ENCODE data around the gene GCFC2.
"Not testable (repeated sequence)": the region's sequence is repeated elsewhere in the genome, so short reads cannot be mapped to it uniquely, and the experiment has no call there.

Gene GCFC2

GRCh38 chr2:75679556-75679955 lies 31.2 kb downstream of the GCFC2 start:
- no peak for DNase-seq (ENCODE audit: low read depth)

- no peak for DNase-seq (ENCODE audit: low read depth)
Measured at GRCh38 chr2:75676464-75676863, 34.3 kb downstream of the GCFC2 start.

- no peak for DNase-seq (ENCODE audit: low read depth)
Measured at GRCh38 chr2:75675908-75676307, 34.8 kb downstream of the GCFC2 start.

- not testable (repeated sequence) for DNase-seq (ENCODE audit: low read depth)
Measured at GRCh38 chr2:75675423-75675822, 35.3 kb downstream of the GCFC2 start.

GRCh38 chr2:75667884-75668283 lies 42.8 kb downstream of the GCFC2 start:
- DNase-seq (ENCODE audit: low read depth), result no peak

GRCh38 chr2:75666911-75667310 lies 43.8 kb downstream of the GCFC2 start:
- no peak for DNase-seq (ENCODE audit: low read depth)

GRCh38 chr2:75657798-75658197 lies 52.9 kb downstream of the GCFC2 start:
- no peak for DNase-seq (ENCODE audit: low read depth)

- no peak for DNase-seq (ENCODE audit: low read depth)
Measured at GRCh38 chr2:75656563-75656962, 54.2 kb downstream of the GCFC2 start.

GRCh38 chr2:75655861-75656260 lies 54.9 kb downstream of the GCFC2 start:
- DNase-seq (ENCODE audit: low read depth), result no peak

- DNase-seq (ENCODE audit: low read depth), result no peak
Measured at GRCh38 chr2:75654012-75654411, 56.7 kb downstream of the GCFC2 start.

- DNase-seq (ENCODE audit: low read depth), result no peak
Measured at GRCh38 chr2:75647771-75648170, 62.9 kb downstream of the GCFC2 start.

GRCh38 chr2:75646583-75647425 lies 63.9 kb downstream of the GCFC2 start, which contains the start of gene MRPL19:
Gene MRPL19 (plus strand): TSS chr2:75646783. CDS start chr2:75646808, 25 bp downstream.
- peak; percentile 64 for DNase-seq (ENCODE audit: low read depth)

GRCh38 chr2:75646090-75646582 lies 64.6 kb downstream of the GCFC2 start:
- DNase-seq (ENCODE audit: low read depth), result no peak

- no peak for DNase-seq (ENCODE audit: low read depth)
Measured at GRCh38 chr2:75645643-75646042, 65.1 kb downstream of the GCFC2 start.

- no peak for DNase-seq (ENCODE audit: low read depth)
Measured at GRCh38 chr2:75643980-75644379, 66.7 kb downstream of the GCFC2 start.

- DNase-seq (ENCODE audit: low read depth), result no peak
Measured at GRCh38 chr2:75641587-75641986, 69.1 kb downstream of the GCFC2 start.

- no peak for DNase-seq (ENCODE audit: low read depth)
Measured at GRCh38 chr2:75640621-75641121, 70.0 kb downstream of the GCFC2 start.

GRCh38 chr2:75637568-75637967 lies 73.1 kb downstream of the GCFC2 start:
- DNase-seq (ENCODE audit: low read depth), result no peak

- no peak for DNase-seq (ENCODE audit: low read depth)
Measured at GRCh38 chr2:75634945-75635344, 75.8 kb downstream of the GCFC2 start.

GRCh38 chr2:75633620-75634019 lies 77.1 kb downstream of the GCFC2 start:
- no peak for DNase-seq (ENCODE audit: low read depth)

GRCh38 chr2:75632813-75633212 lies 77.9 kb downstream of the GCFC2 start:
- DNase-seq (ENCODE audit: low read depth), result no peak

GRCh38 chr2:75632091-75632701 lies 78.5 kb downstream of the GCFC2 start:
- DNase-seq (ENCODE audit: low read depth), result no peak

- DNase-seq (ENCODE audit: low read depth), result no peak
Measured at GRCh38 chr2:75627902-75628504, 82.7 kb downstream of the GCFC2 start.
